HCT116 (cell line): ENCODE data around the gene PSENEN. TPM values are rescaled to one million over a fixed set of nuclear protein-coding genes. Genes with fewer than 3 reads are reported as not detected.

Experiments
- ATAC-seq: fragments of 200-7000 bp; cut with Tn5 transposase; 2 replicates; pipeline ENCODE4 v1.9.1; 2020; ENCODE audit warnings: mild to moderate bottlenecking, moderate library complexity
- BruUV-seq: library from RNA; stranded (reverse); fragments of 400-500 nt; replicated peaks from 2 replicates; lab custom pipeline; 2021; lab: Mats Ljungman, UMichigan
- CTCF ChIA-PET: fragments of 300-600 bp; sonication (Branson Sonifier 250); formaldehyde crosslinking; loops from one replicate; lab custom pipeline; 2021; ENCODE audit warnings: antibody characterized with exemption; lab: Charles Lee
- POLR2A ChIA-PET: fragments of 300-600, 350-600 bp; sonication (Branson Sonifier 250); formaldehyde crosslinking; loops from one replicate; lab custom pipeline; 2021; ENCODE audit warnings: antibody characterized with exemption; lab: Charles Lee
- RAD21 ChIA-PET, 2 experiments: fragments of 300-600 bp; sonication (Branson Sonifier 250); formaldehyde crosslinking; loops; one replicate each; lab custom pipeline; 2023; ENCODE audit warnings: low total read pairs in 2 of 2; ENCODE audit not compliant: uncharacterized antibody in 2 of 2, unreplicated experiment in 2 of 2, low non-redundant PET in 1 of 2; lab: Charles Lee
- DNase-seq: peaks from one replicate; pipeline ENCODE4 v3.0.0-alpha.2; 2010; ENCODE audit warnings: low read depth, low spot score
- H2AFZ ChIP-seq: fragments of 200-600 bp; shearing (Covaris generic), sonication (generic); 2 replicates; pipeline ENCODE4 v1.6.1; 2017; ENCODE audit warnings: low read depth, mixed run types, mixed read lengths, antibody characterized with exemption, low read length; ENCODE audit not compliant: poor library complexity, severe bottlenecking
- H3K27ac ChIP-seq: 2 replicates; pipeline ENCODE4 v1.5.1; 2012; ENCODE audit warnings: low read depth, low read length
- H3K27me3 ChIP-seq: fragments of 200-600 bp; sonication (generic); 2 replicates; pipeline ENCODE4 v1.6.1; 2016; ENCODE audit warnings: mixed run types, low read length, mixed read lengths; ENCODE audit not compliant: insufficient read depth
- H3K36me3 ChIP-seq, 2 experiments: fragments of 200-500 bp in 1 of 2; fragments of 200-600 bp in 1 of 2; sonication (Bioruptor generic) in 1 of 2; sonication (generic) in 1 of 2; 2 replicates each; pipeline versions ENCODE4 v1.5.1 to v1.6.1; 2014 to 2016; ENCODE audit warnings: low read length in 2 of 2, inconsistent platforms in 1 of 2, mixed read lengths in 1 of 2, mixed run types in 1 of 2; ENCODE audit not compliant: insufficient read depth in 2 of 2, control insufficient read depth in 1 of 2
- H3K4me1 ChIP-seq, 2 experiments: fragments of 200-600 bp in 1 of 2; sonication (generic) in 1 of 2; 2 replicates each; pipeline versions ENCODE4 v1.5.1 to v1.6.1; 2012 to 2017; ENCODE audit warnings: low read length in 2 of 2, inconsistent platforms in 1 of 2, mild to moderate bottlenecking in 1 of 2, mixed read lengths in 1 of 2, mixed run types in 1 of 2, moderate library complexity in 1 of 2; ENCODE audit not compliant: insufficient read depth in 2 of 2, control insufficient read depth in 1 of 2
- H3K4me2 ChIP-seq: fragments of 200-600 bp; sonication (generic); 2 replicates; pipeline ENCODE4 v1.6.1; 2017; ENCODE audit warnings: mixed run types, low read length, mixed read lengths
- H3K4me3 ChIP-seq, 2 experiments: fragments of 200-600 bp in 1 of 2; sonication (generic) in 1 of 2; replicated peaks in 1 of 2; 2 replicates each; pipeline ENCODE4 v1.5.1; 2011 to 2016; ENCODE audit warnings: low read length in 2 of 2, control low read depth in 1 of 2, low read depth in 1 of 2, mild to moderate bottlenecking in 1 of 2, mixed read lengths in 1 of 2, mixed run types in 1 of 2
- H3K79me2 ChIP-seq: fragments of 200-600 bp; sonication (generic); 2 replicates; pipeline ENCODE4 v1.6.1; 2017; ENCODE audit warnings: mild to moderate bottlenecking, mixed run types, low read length, moderate library complexity, mixed read lengths; ENCODE audit not compliant: insufficient read depth
- H3K9ac ChIP-seq: fragments of 200-600 bp; sonication (generic); 2 replicates; pipeline ENCODE4 v1.6.1; 2016; ENCODE audit warnings: low read length, mixed read lengths
- H3K9me2 ChIP-seq: fragments of 200-600 bp; sonication (generic), shearing (Covaris generic); 2 replicates; pipeline ENCODE4 v1.6.1; 2017; ENCODE audit warnings: mixed run types, mild to moderate bottlenecking, moderate library complexity; ENCODE audit not compliant: insufficient read depth
- H3K9me3 ChIP-seq, 2 experiments: fragments of 200-500 bp in 1 of 2; fragments of 200-600 bp in 1 of 2; sonication (Bioruptor generic) in 1 of 2; sonication (generic) in 1 of 2; 2 replicates each; pipeline ENCODE4 v1.6.1; 2014 to 2017; ENCODE audit warnings: low read length in 2 of 2, mixed read lengths in 2 of 2, inconsistent platforms in 1 of 2, low read depth in 1 of 2, mild to moderate bottlenecking in 1 of 2, mixed run types in 1 of 2, moderate library complexity in 1 of 2; ENCODE audit not compliant: control insufficient read depth in 1 of 2, insufficient read depth in 1 of 2
- H4K20me1 ChIP-seq: fragments of 200-600 bp; sonication (generic), shearing (Covaris generic); 2 replicates; pipeline ENCODE4 v1.6.1; 2017; ENCODE audit warnings: mixed run types, mild to moderate bottlenecking, moderate library complexity; ENCODE audit not compliant: insufficient read depth
- ATF3 ChIP-seq: IDR thresholded peaks from 2 replicates; pipeline ENCODE4 v1.6.1; 2012
- CBX3 ChIP-seq: IDR thresholded peaks from 2 replicates; pipeline ENCODE4 v1.6.1; 2012; ENCODE audit warnings: low read depth
- CTCF ChIP-seq, 3 experiments: fragments of 200-600 bp in 1 of 3; sonication (generic) in 1 of 3; IDR thresholded peaks in 2 of 3; conservative IDR thresholded peaks in 1 of 3; 2 replicates each; pipeline ENCODE4 v1.5.1; 2012 to 2017; ENCODE audit warnings: low read depth in 2 of 3, low read length in 2 of 3, antibody characterized with exemption in 1 of 3, borderline replicate concordance in 1 of 3, control low read depth in 1 of 3, mild to moderate bottlenecking in 1 of 3, mixed read lengths in 1 of 3, mixed run types in 1 of 3, moderate library complexity in 1 of 3; ENCODE audit not compliant: insufficient read depth in 1 of 3
- EGR1 ChIP-seq: IDR thresholded peaks from 2 replicates; pipeline ENCODE4 v1.6.1; 2012; ENCODE audit warnings: low read depth
- ELF1 ChIP-seq: IDR thresholded peaks from 2 replicates; pipeline ENCODE4 v1.6.1; 2012; ENCODE audit warnings: low read depth, borderline replicate concordance
- EZH2 ChIP-seq: fragments of 200-600 bp; sonication (generic); IDR thresholded peaks from 2 replicates; pipeline ENCODE4 v1.6.1; 2017; ENCODE audit warnings: antibody characterized with exemption, mixed run types
- EZH2phosphoT487 ChIP-seq: fragments of 200-600 bp; IDR thresholded peaks from 2 replicates; pipeline ENCODE4 v1.6.1; 2018; ENCODE audit warnings: antibody characterized with exemption, borderline replicate concordance
- FOSL1 ChIP-seq: IDR thresholded peaks from 2 replicates; pipeline ENCODE4 v1.6.1; 2012; ENCODE audit warnings: low read depth
- MAX ChIP-seq: IDR thresholded peaks from 2 replicates; pipeline ENCODE4 v1.6.1; 2012
- POLR2A ChIP-seq: IDR thresholded peaks from 2 replicates; pipeline ENCODE4 v1.7.0; 2011; ENCODE audit warnings: borderline replicate concordance; ENCODE audit not compliant: insufficient read depth, insufficient read length; ENCODE audit errors: extremely low read depth
- POLR2AphosphoS5 ChIP-seq: IDR thresholded peaks from 2 replicates; pipeline ENCODE4 v1.6.1; 2011; ENCODE audit warnings: mild to moderate bottlenecking, low read depth, low read length, moderate library complexity
- RAD21 ChIP-seq: IDR thresholded peaks from 2 replicates; pipeline ENCODE4 v1.6.1; 2012; ENCODE audit warnings: low read depth, mild to moderate bottlenecking
- REST ChIP-seq: IDR thresholded peaks from 2 replicates; pipeline ENCODE4 v1.6.1; 2012; ENCODE audit warnings: low read depth
- SP1 ChIP-seq: IDR thresholded peaks from 2 replicates; pipeline ENCODE4 v1.6.1; 2012; ENCODE audit warnings: low read depth
- TCF7L2 ChIP-seq: IDR thresholded peaks from 2 replicates; pipeline ENCODE4 v1.7.0; 2011; ENCODE audit warnings: borderline replicate concordance, inconsistent platforms; ENCODE audit not compliant: insufficient read depth, insufficient read length; ENCODE audit errors: extremely low read depth
- YY1 ChIP-seq: IDR thresholded peaks from 2 replicates; pipeline ENCODE4 v1.6.1; 2011; ENCODE audit warnings: low read length, low read depth, moderate library complexity, mild to moderate bottlenecking; ENCODE audit not compliant: insufficient replicate concordance; ENCODE audit errors: extremely low read depth
- ZBTB33 ChIP-seq: IDR thresholded peaks from 2 replicates; pipeline ENCODE4 v1.6.1; 2011; ENCODE audit warnings: mild to moderate bottlenecking, low read length, moderate library complexity; ENCODE audit not compliant: insufficient replicate concordance; ENCODE audit errors: extremely low read depth
- ZFX ChIP-seq: fragments of 450-650 bp; IDR thresholded peaks from 2 replicates; pipeline ENCODE4 v1.6.1; 2017
- ZNF274 ChIP-seq: fragments of 200-500 bp; sonication (Bioruptor generic); IDR thresholded peaks from 2 replicates; pipeline ENCODE4 v1.6.1; 2014; ENCODE audit warnings: mild to moderate bottlenecking, low read depth, low read length, inconsistent platforms
- intact Hi-C: fragments of 100-400 bp; cut with micrococcal nuclease; formaldehyde crosslinking; loops from 2 replicates; pipeline ENCODE4 v1.10.0; 2022
- total RNA-seq: library from RNA; stranded (reverse); gene quantifications from one replicate; pipeline ENCODE4 v1.2.1, GENCODE V29; 2021; ENCODE audit not compliant: unreplicated experiment

PSENEN gene
- total RNA-seq, 1 experiment from 2014 or later: 55.3 TPM

- no peak overlapping the region for H2AFZ ChIP-seq
- ChIA-PET RAD21 (no interaction called here), POLR2A (no interaction called here), CTCF (no interaction called here)
- H3K4me1 ChIP-seq: no peaks in the 10 kb centered on the region
- H3K27me3 ChIP-seq: no peaks in the 10 kb centered on the region
- no peak overlapping the region for H3K4me3 ChIP-seq
- H3K4me2 ChIP-seq: no peak overlapping the region
- no TSS peak for BruUV-seq
- no peaks in the 10 kb centered on the region for H3K79me2 ChIP-seq
- no peaks in the 10 kb centered on the region for H3K9me2 ChIP-seq
- no peaks in the 10 kb centered on the region for H3K9me3 ChIP-seq
- peaks cover 41 to 54% of the 10 kb centered on the region in 2 experiments for H3K36me3 ChIP-seq
- TF ChIP-seq ZBTB33 (no peak), SP1 (no peak), CBX3 (no peak), MAX (no peak), ELF1 (no peak), CTCF (IDR thresholded peaks at IDR 0.05 in 2 of 3, conservative IDR thresholded peaks at IDR 0.05 in 1 of 3; ENCODE audit: borderline replicate concordance in 1 of 3, insufficient read depth in 1 of 3, low read depth in 2 of 3, low read length in 2 of 3) (no peak), YY1 (no peak), ZFX (no peak), FOSL1 (no peak), TCF7L2 (no peak), EZH2 (no peak), EZH2phosphoT487 (no peak), RAD21 (no peak), REST (no peak), ZNF274 (no peak), ATF3 (no peak), EGR1 (no peak), POLR2AphosphoS5 (no peak), POLR2A (no peak)
- no peaks in the 10 kb centered on the region for H4K20me1 ChIP-seq
- ATAC-seq (no peak), DNase-seq (no peak)
- intact Hi-C loops: no loop called here
- no peak overlapping the region for H3K9ac ChIP-seq
- H3K27ac ChIP-seq: no peak overlapping the region
These were observed 12.8 kb upstream of the PSENEN start for GRCh38 chr19:35732540-35733179.
